GM21723 (cell line): ENCODE data around the gene HLA-A.

Experiments used
- ATAC-seq: cut with Tn5 transposase; IDR thresholded peaks from one replicate; pipeline ENCODE4 v1.9.1; 2021; ENCODE audit warnings: mild to moderate bottlenecking, moderate library complexity; ENCODE audit not compliant: unreplicated experiment

The HLA-A gene

DNA sequence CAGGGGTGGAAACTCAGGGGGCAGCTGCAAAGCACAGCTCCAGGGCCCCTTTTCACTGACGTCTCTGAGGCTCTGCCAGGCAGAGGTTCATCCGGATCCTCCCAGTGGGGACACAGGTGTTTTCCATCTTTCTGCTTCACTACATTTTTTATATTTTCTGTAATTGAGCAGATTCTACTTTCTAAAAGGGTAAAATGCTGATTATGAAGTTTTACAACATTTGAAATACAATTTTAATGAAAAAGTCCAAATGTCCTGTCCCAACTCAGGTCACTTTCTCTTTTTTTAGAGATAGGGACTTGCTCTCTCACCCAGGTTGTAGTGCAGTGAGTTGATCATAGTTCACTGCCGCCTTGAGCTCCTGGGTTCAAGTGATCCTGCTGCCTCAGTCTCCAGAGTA, 41.9 kb downstream of the HLA-A start:
- no peak for ATAC-seq

DNA sequence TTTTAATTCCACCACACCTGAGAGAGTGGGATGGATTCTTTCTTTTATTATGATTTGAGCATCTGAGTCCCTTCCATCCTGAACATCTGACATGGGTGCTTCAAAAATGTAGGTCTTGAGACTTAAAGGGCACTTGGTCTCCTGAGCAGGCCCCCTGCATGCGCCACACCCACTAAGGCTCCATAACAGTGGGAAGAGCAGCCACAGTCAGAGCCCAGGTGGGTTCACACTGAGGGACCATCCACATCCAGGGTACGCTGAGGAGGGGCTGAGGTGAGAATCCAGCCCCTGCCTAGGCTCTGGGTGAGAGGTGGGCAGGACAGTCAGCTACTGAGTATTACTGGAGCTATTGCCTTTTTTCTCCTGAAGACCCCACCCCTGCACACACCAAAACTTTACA, 42.7 kb downstream of the HLA-A start:
- ATAC-seq, result no peak

DNA sequence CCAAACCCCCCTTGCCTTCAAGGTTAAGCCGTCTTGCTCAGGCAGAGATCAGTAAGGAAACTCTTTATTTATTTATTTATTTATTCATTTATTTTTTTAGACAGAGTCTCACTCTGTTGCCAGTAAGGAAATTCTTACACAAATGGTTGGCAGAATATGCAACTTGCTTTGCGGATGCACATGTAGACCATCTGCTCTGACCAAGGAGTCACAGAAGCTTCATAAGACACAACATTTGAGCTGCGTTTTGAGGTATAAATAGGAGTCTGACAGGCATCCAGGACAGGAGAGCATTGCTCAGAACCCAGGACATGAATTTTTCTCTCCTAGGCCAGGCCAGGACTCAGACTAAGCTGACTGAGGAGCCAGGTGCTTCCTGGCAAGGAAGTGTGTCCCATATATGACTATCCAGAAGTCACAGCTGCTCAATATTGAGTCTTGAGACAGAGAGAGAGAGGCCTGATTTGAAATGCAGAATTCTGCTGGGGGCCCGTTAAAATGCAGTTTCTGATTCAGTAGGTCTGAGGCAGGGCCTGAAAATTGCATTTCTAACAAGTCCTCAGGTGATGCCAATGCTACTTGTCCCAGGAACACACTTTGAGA, 43.9 kb downstream of the HLA-A start:
- no peak for ATAC-seq

DNA sequence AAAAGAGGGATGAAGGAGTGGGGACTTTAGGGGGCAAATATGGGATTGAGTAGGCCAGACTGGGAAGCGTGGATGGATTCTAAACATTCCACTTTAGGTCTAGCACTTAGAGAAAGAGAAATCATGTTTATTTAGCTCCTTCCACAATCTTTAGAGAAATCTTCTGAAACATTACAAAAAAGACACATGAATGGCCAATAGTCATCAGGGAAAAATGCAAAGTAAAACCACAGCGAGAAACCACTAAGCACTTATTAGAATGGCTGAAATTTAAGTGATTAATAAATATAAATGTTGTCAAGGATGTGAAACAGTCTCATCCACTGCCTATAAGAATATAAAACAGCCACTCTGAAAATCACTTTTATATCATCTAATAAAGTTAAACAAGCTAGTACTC, 46.9 kb downstream of the HLA-A start:
- ATAC-seq, result no peak

DNA sequence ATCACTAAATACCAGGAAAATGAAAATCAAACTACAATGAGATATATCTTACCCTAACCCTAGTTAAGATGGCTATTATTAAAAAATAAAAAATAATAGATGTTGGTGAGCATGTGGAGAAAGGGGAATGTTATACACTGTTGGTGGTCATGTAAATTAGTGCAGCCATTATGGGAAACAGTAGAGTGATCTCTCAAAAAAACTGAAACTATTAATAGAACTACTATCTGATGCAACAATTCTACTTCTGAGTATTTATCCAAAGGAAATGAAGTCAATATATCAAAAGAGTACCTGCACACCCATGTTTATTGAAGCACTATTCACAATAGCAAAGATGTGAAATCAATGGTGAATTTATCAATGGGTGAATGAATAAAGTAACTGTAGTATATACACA, 48.6 kb downstream of the HLA-A start:
- no peak for ATAC-seq

DNA sequence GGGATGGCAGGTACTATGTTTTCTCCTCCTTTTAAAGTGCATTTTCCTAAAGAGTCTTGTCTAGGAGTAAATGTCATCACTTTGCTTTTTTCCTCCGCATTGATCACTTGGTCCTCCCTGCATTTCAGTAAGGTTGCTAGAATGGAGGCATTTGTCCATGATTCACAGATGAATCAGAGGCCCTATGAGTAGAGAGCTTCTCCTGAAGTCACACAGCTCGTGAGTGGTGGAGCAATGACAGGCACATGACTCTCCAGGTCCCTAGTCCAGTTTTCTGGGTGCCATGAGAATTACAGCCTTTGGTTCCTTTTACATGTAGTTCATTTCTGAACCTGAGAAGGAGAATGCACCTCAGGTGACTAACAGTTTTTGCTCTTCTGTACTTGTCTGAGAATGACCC, 50.5 kb downstream of the HLA-A start:
- ATAC-seq, result no peak

DNA sequence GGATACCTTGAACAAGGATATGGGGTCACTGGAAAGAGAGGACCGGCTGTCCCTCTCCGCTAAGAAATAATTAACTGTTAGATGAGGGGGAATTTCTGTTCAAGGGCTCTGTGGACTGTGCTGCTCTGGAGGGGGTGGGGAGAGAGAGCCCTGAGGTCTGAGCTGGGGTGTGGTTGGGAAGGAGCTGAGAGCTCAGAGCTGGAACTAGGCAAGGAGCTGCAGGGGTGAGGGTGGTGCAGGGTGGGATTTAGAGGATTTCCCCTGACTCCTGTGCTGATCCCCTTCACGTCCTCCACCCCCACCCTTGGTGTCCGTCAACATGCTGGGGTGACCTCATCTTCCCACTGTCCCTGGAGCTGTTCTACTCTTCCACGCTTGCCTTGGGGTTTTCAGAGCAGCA, 52.5 kb downstream of the HLA-A start:
- no peak for ATAC-seq

DNA sequence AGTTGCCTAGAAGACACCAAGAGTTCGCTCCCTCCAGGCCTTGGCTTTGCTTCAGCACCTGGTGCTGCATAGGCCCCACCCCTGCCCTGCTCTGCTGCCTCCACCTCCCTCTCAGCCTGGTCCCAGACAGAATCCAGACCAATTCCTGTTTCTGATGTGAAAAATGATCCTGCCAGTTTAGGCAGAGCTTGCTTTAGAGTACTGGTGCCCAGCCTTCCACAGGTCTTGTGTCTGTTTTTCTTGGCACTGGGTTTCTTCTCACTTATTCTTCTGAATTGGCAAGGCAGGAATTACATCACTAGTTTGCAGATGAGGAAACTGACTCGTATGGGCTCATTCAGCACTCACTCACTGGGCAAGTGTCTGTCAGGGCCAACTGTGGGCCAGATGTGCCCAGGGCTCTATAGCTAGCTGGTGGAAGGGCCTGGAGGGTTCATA, 53.0 kb downstream of the HLA-A start:
- no peak for ATAC-seq
